Vagina (tissue), 2 donors: ENCODE measurements around the gene EN2.

Experiments used
- POLR2A ChIP-seq, 2 donors: fragments of 450-650 bp; IDR thresholded peaks; one replicate each; pipeline ENCODE4 v1.6.1; 2017; ENCODE audit warnings: antibody characterized with exemption in 2 of 2, mild to moderate bottlenecking in 2 of 2, moderate library complexity in 2 of 2
- POLR2AphosphoS5 ChIP-seq, 2 donors: sonication (generic); formaldehyde crosslinking; IDR thresholded peaks; one replicate each; pipeline ENCODE4 v1.9.0; 2017; ENCODE audit warnings: antibody characterized with exemption in 2 of 2, mild to moderate bottlenecking in 2 of 2, low read depth in 1 of 2; ENCODE audit not compliant: insufficient read depth in 1 of 2
- TF ChIP-seq, protein P1 (sequence below), 3 experiments: fragments of 450-650 bp in 2 of 3; fragments of 200-600 bp in 1 of 3; sonication (generic) in 1 of 3; IDR thresholded peaks; one replicate each; pipeline ENCODE4 v1.5.1; 2017 to 2019; ENCODE audit warnings: antibody characterized with exemption in 3 of 3, mild to moderate bottlenecking in 2 of 3, moderate library complexity in 2 of 3

- no peak for TF ChIP-seq POLR2A (IDR thresholded peaks at IDR 0.05)
- TF ChIP-seq POLR2AphosphoS5 (IDR thresholded peaks at IDR 0.05; ENCODE audit: insufficient read depth in 1 of 2, low read depth in 1 of 2), result no peak
- TF ChIP-seq, protein P1, sequence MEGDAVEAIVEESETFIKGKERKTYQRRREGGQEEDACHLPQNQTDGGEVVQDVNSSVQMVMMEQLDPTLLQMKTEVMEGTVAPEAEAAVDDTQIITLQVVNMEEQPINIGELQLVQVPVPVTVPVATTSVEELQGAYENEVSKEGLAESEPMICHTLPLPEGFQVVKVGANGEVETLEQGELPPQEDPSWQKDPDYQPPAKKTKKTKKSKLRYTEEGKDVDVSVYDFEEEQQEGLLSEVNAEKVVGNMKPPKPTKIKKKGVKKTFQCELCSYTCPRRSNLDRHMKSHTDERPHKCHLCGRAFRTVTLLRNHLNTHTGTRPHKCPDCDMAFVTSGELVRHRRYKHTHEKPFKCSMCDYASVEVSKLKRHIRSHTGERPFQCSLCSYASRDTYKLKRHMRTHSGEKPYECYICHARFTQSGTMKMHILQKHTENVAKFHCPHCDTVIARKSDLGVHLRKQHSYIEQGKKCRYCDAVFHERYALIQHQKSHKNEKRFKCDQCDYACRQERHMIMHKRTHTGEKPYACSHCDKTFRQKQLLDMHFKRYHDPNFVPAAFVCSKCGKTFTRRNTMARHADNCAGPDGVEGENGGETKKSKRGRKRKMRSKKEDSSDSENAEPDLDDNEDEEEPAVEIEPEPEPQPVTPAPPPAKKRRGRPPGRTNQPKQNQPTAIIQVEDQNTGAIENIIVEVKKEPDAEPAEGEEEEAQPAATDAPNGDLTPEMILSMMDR (IDR thresholded peaks at IDR 0.05), result no peak
These were observed 39.4 kb downstream of the EN2 start for GRCh38 chr7:155497149-155497901.
